ENCODE measurements around the gene HCST.

DNA sequence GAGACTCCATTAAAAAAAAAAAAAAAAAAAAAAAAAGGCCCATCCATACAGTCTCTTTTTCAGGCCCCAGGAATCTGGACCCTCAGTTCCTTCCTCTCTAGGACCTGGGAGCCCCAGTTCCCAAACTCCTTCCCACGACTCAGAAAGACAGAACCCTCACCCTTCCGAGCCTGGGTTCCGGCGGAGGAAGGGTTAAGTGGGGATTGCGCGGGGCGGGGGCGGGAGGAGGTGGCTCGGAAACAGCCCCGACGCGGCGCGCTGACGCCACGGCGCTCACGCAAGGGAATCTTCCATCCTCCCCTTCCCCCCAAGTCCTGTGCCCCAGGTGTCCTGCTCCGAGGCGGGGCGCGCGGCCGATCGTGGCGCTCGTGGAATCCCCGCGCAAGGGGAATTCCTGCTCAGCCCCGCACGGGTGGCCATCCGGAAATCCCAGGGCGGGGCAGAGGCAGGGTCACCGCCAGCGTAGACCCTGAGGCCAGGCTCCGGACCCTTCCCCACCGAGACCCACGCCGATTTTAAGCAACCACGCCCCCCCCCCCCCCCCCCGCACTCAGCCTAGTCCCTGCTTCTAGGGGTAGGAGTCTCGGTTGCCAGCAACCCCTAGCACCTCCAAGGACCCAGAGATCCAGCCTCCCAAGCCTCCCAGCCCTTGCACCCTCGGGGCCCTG, 2.6 kb upstream of the HCST start:
- no peak for TF ChIP-seq ISL1 (CRISPR knock-in tag; IDR thresholded peaks at IDR 0.05)
- TF ChIP-seq, protein P1, sequence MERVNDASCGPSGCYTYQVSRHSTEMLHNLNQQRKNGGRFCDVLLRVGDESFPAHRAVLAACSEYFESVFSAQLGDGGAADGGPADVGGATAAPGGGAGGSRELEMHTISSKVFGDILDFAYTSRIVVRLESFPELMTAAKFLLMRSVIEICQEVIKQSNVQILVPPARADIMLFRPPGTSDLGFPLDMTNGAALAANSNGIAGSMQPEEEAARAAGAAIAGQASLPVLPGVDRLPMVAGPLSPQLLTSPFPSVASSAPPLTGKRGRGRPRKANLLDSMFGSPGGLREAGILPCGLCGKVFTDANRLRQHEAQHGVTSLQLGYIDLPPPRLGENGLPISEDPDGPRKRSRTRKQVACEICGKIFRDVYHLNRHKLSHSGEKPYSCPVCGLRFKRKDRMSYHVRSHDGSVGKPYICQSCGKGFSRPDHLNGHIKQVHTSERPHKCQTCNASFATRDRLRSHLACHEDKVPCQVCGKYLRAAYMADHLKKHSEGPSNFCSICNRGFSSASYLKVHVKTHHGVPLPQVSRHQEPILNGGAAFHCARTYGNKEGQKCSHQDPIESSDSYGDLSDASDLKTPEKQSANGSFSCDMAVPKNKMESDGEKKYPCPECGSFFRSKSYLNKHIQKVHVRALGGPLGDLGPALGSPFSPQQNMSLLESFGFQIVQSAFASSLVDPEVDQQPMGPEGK (CRISPR knock-in tag; IDR thresholded peaks at IDR 0.05; ENCODE audit: borderline replicate concordance): no peak
- no peak for TF ChIP-seq PPARA (CRISPR knock-in tag; IDR thresholded peaks at IDR 0.05; ENCODE audit: borderline replicate concordance)
- TF ChIP-seq ARNTL (CRISPR knock-in tag; IDR thresholded peaks at IDR 0.05; ENCODE audit: borderline replicate concordance, low read depth): no peak
- TF ChIP-seq ZNF8 (CRISPR knock-in tag; IDR thresholded peaks at IDR 0.05): no peak
- no peak for TF ChIP-seq ZFP3 (CRISPR knock-in tag; IDR thresholded peaks at IDR 0.05)
- TF ChIP-seq SNAI2 (CRISPR knock-in tag; IDR thresholded peaks at IDR 0.05): no peak
- no peak for TF ChIP-seq OSR1 (CRISPR knock-in tag; IDR thresholded peaks at IDR 0.05)
